GM13976 (cell line): ENCODE measurements around the gene DYNC1I1.

ENCODE experiments used
- DNase-seq: peaks from one replicate; pipeline ENCODE4 v3.0.0; 2012; ENCODE audit warnings: low spot score
- CTCF ChIP-seq: IDR thresholded peaks from 2 replicates; pipeline ENCODE4 v1.5.1; 2012; ENCODE audit warnings: borderline replicate concordance, mild to moderate bottlenecking; ENCODE audit not compliant: insufficient read depth; ENCODE audit errors: extremely low read depth, missing control alignments, control extremely low read depth
- in situ Hi-C: fragments of 300-500 bp; cut with MboI; formaldehyde crosslinking; loops from one replicate; pipeline ENCODE4 v1.12.0; 2022; ENCODE audit warnings: low sequenced_read_pairs, mixed read lengths, inconsistent platforms; ENCODE audit not compliant: unreplicated experiment

The DYNC1I1 gene

GRCh38 chr7:96131525-96131924 is 359.2 kb downstream of the DYNC1I1 start:
- no peak for DNase-seq
- in situ Hi-C loops = no loop called here
- TF ChIP-seq CTCF = no peak

- in situ Hi-C loops = no loop called here
- TF ChIP-seq CTCF = no peak
- DNase-seq = no peak
Observed at GRCh38 chr7:96135241-96135640, 362.9 kb downstream of the DYNC1I1 start.

GRCh38 chr7:96136600-96137239 is 364.4 kb downstream of the DYNC1I1 start:
- in situ Hi-C loops = no loop called here
- no peak for DNase-seq
- TF ChIP-seq CTCF = no peak

GRCh38 chr7:96143495-96144259 is 371.3 kb downstream of the DYNC1I1 start:
- no peak for TF ChIP-seq CTCF
- DNase-seq = no peak
- in situ Hi-C loops = no loop called here

GRCh38 chr7:96144260-96144526 is 371.8 kb downstream of the DYNC1I1 start:
- no peak for DNase-seq
- in situ Hi-C loops = no loop called here
- TF ChIP-seq CTCF = no peak
